Raji (cell line): ENCODE data around the gene ARAP1.

ENCODE experiments used
- POLR2A ChIP-seq: IDR thresholded peaks from 2 replicates; pipeline ENCODE4 v1.6.1; 2011; ENCODE audit warnings: low read depth, low read length, control low read depth; ENCODE audit not compliant: insufficient read depth

Gene ARAP1

DNA sequence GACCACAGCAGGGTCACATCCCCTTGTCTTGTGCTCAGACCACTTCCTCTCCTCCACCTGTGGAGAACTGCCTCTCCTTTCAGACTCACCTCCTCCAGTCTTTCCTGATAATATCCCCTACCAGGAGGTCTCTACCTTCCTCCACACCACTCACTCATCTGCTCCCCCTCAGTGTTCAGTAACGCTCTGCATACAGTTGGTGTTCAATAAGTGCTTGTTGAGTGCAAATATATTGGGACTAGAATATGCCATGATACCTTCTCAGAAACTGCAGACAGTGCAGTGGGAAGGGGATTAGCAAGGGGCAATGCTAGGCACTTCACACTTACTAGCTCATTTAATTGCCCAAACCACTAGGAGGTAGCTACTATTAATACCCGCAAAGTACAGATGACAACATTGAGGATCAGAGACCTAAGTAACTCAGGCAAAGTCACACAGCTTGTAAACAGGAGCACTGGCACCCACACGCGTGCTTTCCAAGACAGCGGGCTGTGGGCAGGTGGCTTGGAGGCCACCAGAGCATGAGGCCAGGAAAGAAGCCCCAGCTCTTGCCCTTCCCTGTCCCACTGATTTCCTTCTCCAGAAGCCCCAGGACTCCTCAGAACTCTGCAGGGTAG, 69.9 kb downstream of the ARAP1 start:
- no peak for TF ChIP-seq POLR2A

DNA sequence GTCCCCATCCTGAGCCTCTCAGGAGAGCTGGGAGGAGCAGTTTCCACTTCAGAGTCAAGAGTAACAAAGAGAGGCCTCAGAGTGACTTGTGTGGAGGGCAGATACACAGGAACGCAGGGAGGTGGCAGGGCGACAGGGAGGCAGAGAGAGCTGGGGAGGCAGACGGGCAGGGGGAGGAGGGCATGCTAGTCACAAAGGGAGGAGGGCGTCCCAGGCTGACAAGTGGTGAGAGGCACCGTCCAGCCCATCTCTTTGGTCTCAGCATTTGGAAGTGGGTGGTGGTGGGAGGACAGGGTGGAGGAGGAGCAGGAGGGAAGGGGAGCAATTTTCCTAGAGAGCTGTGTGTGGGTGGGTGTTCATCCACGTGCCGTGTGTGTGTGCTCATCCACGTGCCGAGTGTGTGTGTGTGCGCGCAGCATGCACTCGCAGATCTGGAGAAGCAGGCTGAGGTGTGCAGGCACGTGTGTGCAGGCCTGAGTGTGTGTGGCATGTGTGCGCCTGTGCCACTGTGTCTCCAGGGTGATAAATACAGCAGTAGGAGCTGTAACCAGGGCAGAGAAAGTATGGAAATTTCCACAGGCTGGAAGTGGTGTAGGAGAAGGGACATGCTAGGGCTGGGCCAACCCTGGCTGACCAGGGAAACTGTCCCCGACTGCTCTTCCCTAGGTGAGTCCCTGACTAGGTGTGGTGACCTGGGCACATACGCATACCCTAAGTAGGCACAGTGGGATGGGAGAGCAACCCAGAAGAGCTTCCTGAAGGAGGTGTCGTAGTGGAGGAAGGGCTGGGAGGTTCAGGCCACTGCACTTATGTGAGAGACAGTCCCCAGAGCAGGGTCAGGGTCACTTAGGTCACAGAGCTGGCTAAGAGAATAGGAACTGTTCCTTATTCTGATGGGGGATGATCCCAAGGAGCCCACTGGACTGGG, 70.7 kb downstream of the ARAP1 start:
- TF ChIP-seq POLR2A = no peak

DNA sequence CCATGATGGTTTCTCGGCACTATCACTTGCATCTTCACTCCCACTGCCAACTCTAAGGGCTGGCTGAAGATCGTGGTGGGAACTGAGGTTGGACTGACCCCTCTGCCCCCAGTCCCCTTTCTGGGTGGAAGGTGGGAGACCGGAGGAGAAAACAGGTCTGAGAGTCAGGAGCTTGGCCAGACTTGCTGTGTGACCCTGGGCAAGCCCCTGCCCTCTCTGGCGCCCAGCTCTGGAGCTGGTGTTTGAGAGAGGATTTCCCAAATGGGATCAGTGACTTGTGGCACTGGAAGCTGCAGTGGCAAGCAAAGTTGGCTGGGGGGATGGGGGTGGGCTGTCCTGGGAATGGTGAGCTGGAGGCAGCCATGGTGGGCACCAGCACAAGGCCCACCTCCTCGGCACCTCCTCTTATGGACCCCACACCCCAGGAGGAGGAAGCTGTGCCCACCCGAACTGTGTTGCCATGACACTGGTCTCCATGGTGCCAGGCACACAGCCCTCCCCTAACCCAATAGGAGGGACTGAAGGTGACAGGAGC, 71.5 kb downstream of the ARAP1 start:
- no peak for TF ChIP-seq POLR2A

GRCh38 chr11:72679869-72680268, 72.3 kb downstream of the ARAP1 start:
- no peak for TF ChIP-seq POLR2A

- no peak for TF ChIP-seq POLR2A
These were observed 73.7 kb downstream of the ARAP1 start for GRCh38 chr11:72678524-72678923.

DNA sequence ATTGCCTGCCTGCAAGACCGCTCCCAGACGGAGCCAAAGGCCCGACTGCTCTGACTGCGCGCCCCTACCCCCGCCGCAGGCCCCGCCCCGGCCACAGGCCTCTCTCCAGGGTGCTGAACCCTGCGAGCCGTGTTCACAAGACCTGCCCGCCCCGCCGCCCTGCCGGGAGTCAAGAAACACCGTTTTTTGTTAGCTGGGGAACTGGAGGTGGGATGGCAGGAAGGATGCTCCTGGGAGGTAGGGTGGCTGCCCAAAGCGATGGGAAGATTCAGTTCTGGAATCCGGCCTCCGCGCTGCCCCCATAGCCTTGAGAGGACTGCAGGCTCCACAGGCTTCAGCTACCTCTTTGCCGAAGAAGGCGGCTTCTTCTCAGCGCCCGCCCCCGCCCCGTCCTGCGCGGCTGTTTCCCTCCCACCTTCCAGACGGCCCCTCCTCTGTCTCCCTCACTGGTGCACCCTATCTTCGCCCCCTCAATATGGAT, 75.3 kb downstream of the ARAP1 start:
- TF ChIP-seq POLR2A = no peak

DNA sequence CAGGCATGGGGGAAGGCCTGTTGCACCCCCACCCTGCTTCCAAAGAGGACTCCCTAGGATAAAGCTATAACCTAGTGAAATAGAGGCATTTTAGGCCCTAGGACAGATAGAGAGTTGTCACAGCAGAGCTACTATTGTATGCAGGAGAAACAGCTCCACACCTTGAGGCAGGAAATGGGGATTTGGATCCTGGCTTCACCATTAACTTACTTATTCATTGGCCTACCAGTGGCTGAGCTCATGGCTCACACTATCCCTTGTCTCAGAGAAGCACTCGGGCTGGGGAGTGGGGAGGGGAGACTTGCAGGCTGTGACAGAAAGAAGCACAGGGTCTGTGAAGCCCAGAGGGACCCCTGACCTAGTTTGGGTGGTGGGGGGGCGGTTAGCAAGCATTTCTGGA, 77.0 kb downstream of the ARAP1 start:
- TF ChIP-seq POLR2A = no peak

GRCh38 chr11:72673943-72674828, 78.0 kb downstream of the ARAP1 start, which contains the start of gene PDE2A:
Gene PDE2A (minus strand): TSS chr11:72674422. CDS start chr11:72674207, 215 bp downstream.
- no peak for TF ChIP-seq POLR2A

- no peak for TF ChIP-seq POLR2A
These were observed 78.8 kb downstream of the ARAP1 start for GRCh38 chr11:72673284-72673942.

GRCh38 chr11:72672597-72673238, 79.5 kb downstream of the ARAP1 start:
- no peak for TF ChIP-seq POLR2A

- TF ChIP-seq POLR2A = no peak
These were observed 80.8 kb downstream of the ARAP1 start for GRCh38 chr11:72671152-72672099.

DNA sequence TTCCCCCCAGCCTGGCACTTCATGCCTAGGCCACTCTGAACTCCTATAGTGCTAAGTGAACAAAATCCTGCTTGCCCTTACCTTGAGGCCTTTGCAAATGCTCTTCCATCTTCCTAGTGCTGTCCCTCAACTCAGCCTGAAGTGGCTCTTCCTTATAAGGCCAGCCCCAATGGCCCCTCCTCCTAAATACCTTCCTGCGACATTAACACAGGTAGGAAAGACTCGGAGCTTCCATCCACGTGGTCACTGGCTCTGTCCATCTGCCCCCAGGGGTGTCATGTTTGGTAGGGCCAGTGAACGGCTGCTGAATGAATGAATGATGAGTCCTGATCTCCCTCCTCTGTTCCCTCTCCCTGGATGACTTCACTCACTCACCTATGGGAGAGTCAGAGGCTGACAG, 82.2 kb downstream of the ARAP1 start:
- no peak for TF ChIP-seq POLR2A

- no peak for TF ChIP-seq POLR2A
These were observed 82.7 kb downstream of the ARAP1 start for GRCh38 chr11:72669527-72669926.
